ENCODE data around the gene RPL38.

Gene RPL38

GRCh38 chr17:74227271-74228080 is 24.0 kb downstream of the RPL38 start:
- no peak for DNase-seq

- no peak for DNase-seq
These were observed 25.0 kb downstream of the RPL38 start for GRCh38 chr17:74228306-74228978.

GRCh38 chr17:74230896-74231295 is 27.4 kb downstream of the RPL38 start:
- DNase-seq: no peak

- DNase-seq: no peak
These were observed 28.7 kb downstream of the RPL38 start for GRCh38 chr17:74231928-74232907.

- DNase-seq: no peak
These were observed 30.5 kb downstream of the RPL38 start for GRCh38 chr17:74233937-74234336.

GRCh38 chr17:74234486-74234885 is 31.0 kb downstream of the RPL38 start:
- DNase-seq: no peak

- DNase-seq: no peak
These were observed 31.6 kb downstream of the RPL38 start for GRCh38 chr17:74235040-74235581.

- DNase-seq: no peak
These were observed 32.5 kb downstream of the RPL38 start for GRCh38 chr17:74235911-74236371.

GRCh38 chr17:74237321-74237720 is 33.8 kb downstream of the RPL38 start:
- DNase-seq: no peak

GRCh38 chr17:74239172-74239571 is 35.7 kb downstream of the RPL38 start:
- no peak for DNase-seq

- no peak for DNase-seq
These were observed 37.2 kb downstream of the RPL38 start for GRCh38 chr17:74240618-74241205.

GRCh38 chr17:74241431-74241830 is 38.0 kb downstream of the RPL38 start:
- no peak for DNase-seq

- no peak for DNase-seq
These were observed 38.4 kb downstream of the RPL38 start for GRCh38 chr17:74241847-74242246.

- no peak for DNase-seq
These were observed 39.7 kb downstream of the RPL38 start for GRCh38 chr17:74243013-74243755.

- DNase-seq: no peak
These were observed 40.6 kb downstream of the RPL38 start for GRCh38 chr17:74244128-74244527.

- DNase-seq: no peak
These were observed 41.1 kb downstream of the RPL38 start for GRCh38 chr17:74244548-74244947.

- DNase-seq: no peak
These were observed 41.8 kb downstream of the RPL38 start for GRCh38 chr17:74245145-74245831.

- no peak for DNase-seq
These were observed 42.4 kb downstream of the RPL38 start for GRCh38 chr17:74245871-74246270.

GRCh38 chr17:74249590-74250270 is 46.3 kb downstream of the RPL38 start:
- DNase-seq: no peak

- no peak for DNase-seq
These were observed 47.0 kb downstream of the RPL38 start for GRCh38 chr17:74250324-74250995.
